Glomerular visceral epithelial cell (primary cell): ENCODE results near the gene TEKT3.

Experiments
- DNase-seq: peaks from one replicate; pipeline ENCODE4 v3.0.0-alpha.2; 2016; ENCODE audit errors: extremely low spot score

The TEKT3 gene

DNA sequence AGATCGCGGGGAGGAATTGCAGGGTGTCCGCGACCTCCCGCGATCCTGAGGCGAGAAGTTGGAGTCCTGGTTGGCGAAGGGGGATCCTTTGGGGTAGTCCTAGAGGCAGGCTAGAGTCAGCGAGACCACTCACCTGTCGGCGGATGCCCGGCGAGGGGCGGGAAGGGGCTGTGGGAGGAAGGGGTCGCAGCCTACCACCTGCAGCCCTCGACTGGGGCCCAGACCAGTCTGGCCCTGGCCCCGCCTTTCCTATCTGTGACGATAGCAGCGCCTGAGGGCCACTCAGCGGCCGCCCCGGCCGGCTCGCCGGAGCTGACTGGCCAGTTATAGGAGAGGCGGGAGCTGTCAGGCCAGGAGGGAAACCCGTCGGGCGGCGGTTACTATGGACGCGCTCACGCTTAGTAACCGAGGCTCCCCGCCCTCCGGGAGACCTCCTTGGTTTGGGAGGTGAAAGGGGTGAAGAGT lies at the start of gene TEKT3:
TSS of gene TEKT3 (minus strand) at position 213 of the 465 bp plus-strand sequence. CDS start 10,012 bp downstream, outside the sequence.
- peak; percentile 61 for DNase-seq

- no peak for DNase-seq
These were observed 47.1 kb upstream of the TEKT3 start for GRCh38 chr17:15388356-15389041.

DNA sequence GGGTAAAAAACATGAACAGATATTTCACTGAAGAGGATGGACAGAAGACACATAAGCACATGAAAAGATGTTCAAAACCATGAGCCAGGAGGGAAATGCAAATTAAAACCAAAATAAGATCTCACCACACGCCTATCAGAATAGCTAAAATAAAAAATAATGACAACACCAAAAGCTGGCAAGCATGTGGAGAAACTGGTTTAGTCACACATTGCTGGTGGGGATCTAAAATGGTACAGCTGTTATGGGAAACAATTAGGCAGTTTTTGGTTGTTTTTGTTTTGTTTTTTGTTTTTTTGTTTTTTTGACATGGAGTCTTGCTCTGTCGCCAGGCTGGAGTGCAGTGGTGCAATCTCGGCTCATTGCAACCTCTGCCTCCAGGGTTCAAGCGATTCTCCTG lies 44.7 kb upstream of the TEKT3 start:
- no peak for DNase-seq

- DNase-seq, result no peak
These were observed 43.9 kb upstream of the TEKT3 start for GRCh38 chr17:15385305-15385704.

DNA sequence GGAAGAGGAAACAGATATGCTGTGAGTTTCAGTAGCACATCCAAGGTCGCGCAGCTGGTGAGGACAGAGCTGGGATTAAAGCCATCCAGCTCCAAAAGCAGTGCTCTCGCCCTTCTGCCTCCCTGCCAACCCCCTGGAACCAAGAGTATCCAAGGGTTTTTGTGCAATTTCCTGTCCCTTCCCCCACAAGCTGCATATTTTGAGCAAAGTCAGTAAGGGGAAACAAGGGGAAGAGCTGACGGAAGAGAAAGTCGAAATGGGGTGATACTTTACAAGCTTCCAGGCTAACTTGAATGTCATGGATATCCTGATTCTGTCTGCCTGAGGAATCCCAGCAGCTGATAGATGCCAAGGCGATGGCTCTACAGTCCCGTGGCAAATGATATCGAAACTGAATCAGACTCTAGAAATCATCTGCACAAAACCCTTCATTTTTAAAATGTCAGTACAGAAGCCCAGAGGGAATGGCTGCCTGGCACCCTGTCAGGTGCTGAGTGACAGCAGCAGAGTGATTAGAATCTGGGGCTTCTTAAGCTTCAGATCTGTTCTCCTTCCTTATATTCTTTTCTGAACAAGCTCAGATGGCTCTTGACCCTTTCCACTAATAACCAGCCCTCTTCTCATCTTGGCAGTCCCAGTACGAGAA lies 42.9 kb upstream of the TEKT3 start:
- DNase-seq, result no peak

DNA sequence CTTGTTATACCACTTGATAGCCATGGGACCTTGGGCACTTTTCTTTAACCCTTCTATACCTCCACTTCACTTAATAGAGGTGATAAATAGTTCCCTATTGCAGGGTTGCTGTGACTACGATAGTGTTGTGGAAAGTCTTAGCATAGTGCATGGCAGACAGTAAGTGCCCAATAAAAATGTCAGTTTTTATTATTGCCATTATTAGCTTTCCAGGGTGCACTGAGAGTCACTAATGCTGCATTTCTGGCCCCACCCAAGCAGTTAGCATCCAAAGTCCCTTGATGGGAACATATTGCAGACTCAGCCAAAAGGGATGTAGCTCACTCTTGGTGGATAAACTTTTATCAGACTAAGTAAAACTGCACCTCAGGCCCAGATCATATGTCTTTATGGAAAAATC lies 41.5 kb upstream of the TEKT3 start:
- no peak for DNase-seq

DNA sequence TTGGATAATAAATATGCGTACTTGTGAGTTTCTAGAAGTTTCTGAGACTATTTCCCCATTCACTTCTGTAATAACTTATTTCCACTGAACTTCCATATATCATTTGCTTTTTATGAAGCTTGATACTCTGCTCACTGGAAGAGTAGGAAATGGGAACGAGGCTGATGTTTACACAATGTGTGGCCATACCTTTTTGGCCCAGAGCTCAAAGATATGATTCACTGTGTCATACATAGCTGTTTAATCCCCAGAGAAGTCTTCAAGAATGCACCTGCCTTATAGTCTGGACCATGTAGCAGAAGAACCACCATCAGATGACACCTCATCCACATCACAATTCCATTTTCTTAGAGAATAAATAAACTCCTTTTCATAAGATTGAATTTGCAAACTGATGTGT lies 40.3 kb upstream of the TEKT3 start:
- no peak for DNase-seq

- no peak for DNase-seq
These were observed 39.0 kb upstream of the TEKT3 start for GRCh38 chr17:15380446-15380845.

DNA sequence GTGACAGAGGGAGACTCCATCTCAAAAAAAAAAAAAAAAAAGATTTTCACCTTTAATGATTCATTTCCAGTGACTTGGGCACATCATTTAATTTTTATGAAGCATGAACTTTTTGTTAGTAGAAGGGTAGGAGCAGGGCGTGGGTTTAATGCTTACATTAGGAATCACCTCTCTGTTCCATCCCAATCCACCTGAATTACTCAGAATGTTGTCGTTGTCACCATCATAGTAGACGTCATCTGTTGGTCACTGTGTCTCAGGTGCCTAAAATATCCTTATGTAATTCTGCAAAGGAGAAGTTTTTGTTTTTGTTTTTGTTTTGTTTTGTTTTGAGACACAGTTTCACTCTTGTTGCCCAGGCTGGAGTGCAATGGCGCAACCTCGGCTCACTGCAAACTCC lies 38.3 kb upstream of the TEKT3 start:
- no peak for DNase-seq

DNA sequence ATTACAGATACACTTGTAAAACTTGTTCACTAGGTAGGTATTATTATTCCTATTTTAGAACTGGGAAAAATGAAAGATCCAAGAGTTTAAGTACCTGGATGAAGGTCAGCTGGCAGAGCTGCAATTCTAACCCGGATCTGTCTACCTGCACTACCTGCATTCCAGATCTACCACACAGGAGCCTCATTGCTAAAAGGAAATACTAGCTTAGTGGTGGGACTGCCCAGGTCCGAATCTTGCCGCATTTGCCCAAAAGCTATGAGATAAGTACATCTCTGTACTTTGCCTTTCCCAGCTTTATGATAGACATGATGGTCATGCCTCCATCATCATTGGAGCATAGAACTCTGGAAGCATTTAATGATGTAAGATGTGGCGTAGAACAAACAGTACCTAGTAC lies 36.8 kb upstream of the TEKT3 start:
- no peak for DNase-seq

DNA sequence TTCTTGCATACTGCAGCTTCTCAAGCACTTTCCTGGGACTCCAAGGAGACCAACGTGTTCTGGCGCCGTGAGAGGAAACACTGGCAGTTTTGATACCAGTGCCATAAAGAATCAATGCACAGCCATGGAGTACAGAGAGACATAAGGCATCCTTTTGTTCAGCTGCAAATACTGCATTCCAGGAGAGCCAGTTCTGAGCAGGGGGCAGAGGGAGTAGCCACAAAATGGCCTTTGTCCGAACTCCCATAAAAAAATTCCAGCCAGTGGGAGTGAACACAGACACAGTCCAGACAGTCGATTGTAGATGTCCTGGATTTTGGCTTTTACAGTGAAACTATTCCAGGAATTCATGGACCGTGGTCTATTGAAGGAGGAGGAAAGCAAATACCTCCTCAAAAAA lies 36.2 kb upstream of the TEKT3 start:
- DNase-seq, result peak; percentile 54

- no peak for DNase-seq
These were observed 35.8 kb upstream of the TEKT3 start for GRCh38 chr17:15377200-15377599.

DNA sequence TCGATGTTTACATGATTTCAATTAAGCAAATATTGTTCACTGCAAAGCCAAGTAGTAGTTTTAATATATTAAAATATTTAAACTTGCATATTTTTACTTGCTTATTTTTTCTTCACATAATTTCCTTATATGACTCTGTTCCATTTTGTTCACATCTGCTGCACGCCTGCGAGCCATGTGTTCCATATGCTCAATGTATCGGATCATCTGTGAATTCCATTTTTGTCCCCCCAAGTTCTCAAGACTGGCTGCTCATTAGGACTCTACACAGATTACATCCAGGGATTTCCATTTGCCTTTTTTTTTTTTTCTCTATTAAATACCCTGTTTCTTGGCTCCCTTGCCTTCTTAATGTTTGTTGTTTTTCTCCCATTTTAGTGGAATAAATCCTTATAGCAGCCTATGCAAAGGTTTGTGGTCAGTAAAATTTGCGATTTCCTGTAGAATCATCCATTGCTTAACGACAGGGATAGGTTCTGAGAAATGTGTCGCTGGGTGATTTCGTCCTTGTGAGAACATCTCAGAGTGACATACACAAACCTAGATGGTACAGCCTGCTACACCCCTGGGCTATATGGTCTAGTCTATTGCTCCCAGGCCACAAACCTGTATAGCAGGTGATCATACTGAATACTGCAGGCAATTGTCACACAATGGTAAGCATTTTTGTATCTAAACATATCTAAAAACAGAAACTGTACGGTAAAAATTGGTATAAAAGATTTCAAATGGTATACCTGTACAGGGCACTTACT lies 30.2 kb upstream of the TEKT3 start:
- no peak for DNase-seq

DNA sequence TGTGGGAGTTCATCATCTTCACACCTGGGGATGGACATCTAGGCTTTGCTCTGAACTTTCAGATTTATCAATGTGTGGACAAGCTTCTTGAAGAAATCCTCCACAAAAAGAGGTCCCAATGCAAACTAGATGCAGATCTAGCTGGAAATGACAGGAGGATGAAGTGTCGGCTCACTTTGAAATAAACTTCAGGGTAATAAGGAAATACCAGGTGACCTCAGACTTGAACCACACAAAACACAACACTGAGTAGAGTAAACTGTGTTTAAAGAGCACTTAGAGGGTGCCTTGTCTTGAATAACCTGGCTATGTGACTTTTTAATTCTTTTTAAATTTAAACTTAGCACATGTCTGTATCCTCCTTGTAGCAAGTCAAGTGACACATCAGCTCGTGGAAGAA lies 27.2 kb upstream of the TEKT3 start:
- DNase-seq, result no peak

- no peak for DNase-seq
These were observed 24.6 kb upstream of the TEKT3 start for GRCh38 chr17:15366026-15366425.

DNA sequence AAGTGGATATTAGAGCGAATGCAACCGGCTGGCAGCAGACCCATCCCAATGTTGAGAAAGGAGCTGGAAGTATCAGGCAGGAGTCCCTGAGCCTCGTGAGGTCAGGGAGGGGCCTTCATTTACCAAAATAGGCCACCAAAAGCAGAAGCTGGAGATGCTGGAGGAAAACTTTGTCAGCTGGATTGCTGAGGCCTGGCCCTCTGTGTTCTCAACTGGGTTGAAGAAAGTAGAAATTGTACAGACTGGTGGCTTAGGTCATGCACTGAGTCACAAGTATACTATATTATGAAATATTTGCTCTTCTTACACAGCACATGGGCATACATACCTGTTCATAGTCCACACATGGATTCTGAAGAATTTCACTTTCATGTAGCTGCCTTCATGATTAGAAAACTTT lies 23.2 kb upstream of the TEKT3 start:
- DNase-seq, result no peak

- DNase-seq, result no peak
These were observed 22.3 kb upstream of the TEKT3 start for GRCh38 chr17:15363702-15364101.

- no peak for DNase-seq
These were observed 20.2 kb upstream of the TEKT3 start for GRCh38 chr17:15361592-15361991.

DNA sequence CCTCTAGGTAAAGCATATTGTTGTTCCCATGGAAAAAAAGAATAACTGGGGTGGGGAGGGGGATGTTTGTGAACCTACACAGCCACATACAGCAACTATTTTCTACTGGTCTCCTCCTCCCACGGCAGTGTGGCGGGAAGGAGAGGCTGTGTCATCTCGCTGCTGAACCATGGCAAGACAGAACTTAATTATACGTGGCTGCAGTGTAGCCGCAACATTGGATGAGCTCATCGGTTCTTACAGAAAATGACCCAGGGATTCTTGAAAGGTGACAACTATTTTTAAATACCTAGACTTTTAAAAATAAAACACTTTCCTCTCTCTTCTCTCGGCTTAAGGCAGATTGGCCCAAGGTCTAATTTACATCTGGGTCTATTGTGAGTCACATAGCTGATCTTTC lies 19.8 kb upstream of the TEKT3 start:
- peak; percentile 87 for DNase-seq

DNA sequence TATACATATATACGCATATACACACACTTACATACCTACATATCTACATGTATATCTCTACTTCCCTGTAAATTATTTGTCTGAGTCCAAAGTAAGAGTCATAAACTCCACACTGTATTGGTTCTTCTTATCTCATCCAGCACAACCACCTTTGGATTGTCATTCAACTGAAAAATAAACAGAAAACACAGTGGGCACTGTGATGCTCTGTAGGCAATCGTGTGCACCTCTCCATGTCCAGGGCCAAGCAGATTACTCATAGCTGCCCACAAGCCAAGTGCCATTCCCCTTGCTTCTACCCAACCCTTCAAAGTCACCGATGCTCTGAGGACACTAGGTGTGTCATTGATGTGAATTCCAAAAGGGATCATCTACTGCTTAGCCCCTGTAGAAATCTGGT lies 12.9 kb upstream of the TEKT3 start:
- DNase-seq, result no peak

DNA sequence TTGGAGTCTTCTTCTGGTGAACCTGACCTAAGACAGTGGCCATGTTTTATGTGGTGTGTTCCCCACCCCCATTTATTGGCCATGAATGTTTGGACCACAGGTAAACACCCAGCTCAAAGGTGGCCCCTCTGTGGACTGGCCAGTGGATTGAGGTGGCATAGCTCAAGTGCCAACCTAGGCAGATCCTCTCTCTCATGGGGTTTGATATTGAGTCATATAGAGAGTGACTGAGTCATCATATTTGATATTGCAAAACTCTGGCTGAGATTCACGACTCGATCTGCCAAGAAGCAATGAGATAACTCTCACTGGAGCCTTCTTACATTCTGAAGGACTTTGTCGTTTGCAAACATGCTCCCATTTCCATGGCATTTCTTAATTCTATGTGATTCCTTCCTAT lies 10.5 kb upstream of the TEKT3 start:
- DNase-seq, result peak; percentile 26

DNA sequence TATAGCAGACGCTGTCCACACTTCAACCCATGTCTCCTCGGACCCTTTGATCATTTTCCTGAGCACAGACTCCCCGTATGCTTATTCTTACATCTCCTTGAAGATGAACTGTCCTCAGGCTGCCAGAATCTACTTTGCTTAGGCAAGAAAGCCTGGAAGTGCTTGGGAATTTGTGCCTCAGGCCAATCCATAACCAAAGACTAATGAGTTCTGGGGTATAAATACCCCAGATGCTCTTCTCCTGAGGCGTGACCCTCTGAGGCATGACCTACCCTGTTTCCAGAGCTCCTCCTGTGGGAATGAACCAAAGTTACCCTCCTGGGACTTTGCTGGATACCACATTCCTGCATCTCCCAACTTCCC lies 10.1 kb upstream of the TEKT3 start:
- DNase-seq, result no peak
